H7 (cell line): ENCODE results near the gene MRTFA. TPM values are rescaled to one million over a fixed set of nuclear protein-coding genes. Genes with fewer than 3 reads are reported as not detected.
"Not testable (repeated sequence)": the region's sequence is repeated elsewhere in the genome, so short reads cannot be mapped to it uniquely, and the experiment has no call there.

Experiments
- DNase-seq: peaks from one replicate; pipeline ENCODE4 v3.0.0; 2012
- H3K27me3 ChIP-seq: 2 replicates; pipeline ENCODE4 v1.6.0; 2011; ENCODE audit warnings: mild to moderate bottlenecking, low read length; ENCODE audit not compliant: control insufficient read depth, insufficient read depth
- H3K36me3 ChIP-seq: replicated peaks from 2 replicates; pipeline ENCODE4 v1.5.1; 2011; ENCODE audit warnings: low read length; ENCODE audit not compliant: control insufficient read depth, insufficient read depth
- H3K4me3 ChIP-seq: 2 replicates; pipeline ENCODE4 v1.5.1; 2011; ENCODE audit warnings: low read depth, mild to moderate bottlenecking, control low read depth, low read length, moderate library complexity; ENCODE audit not compliant: insufficient read depth
- total RNA-seq: library from RNA; depleted of rRNA; stranded (reverse); fragments of >200 nt; shearing (Covaris generic); gene quantifications from 2 replicates; pipeline ENCODE4 v1.2.3, GENCODE V29; 2014

The MRTFA gene
- total RNA-seq, 1 experiment from 2014 or later = 26.2 TPM

- Histone ChIP-seq H3K36me3 (no peaks in the 10 kb centered on the region), H3K4me3 (no peak overlapping the region), H3K27me3 (no peaks in the 10 kb centered on the region)
- no peak for DNase-seq
Observed at GRCh38 chr22:40509401-40510134, 127.0 kb downstream of the MRTFA start.

- DNase-seq, H3K27me3 ChIP-seq, H3K4me3 ChIP-seq, H3K36me3 ChIP-seq: not testable (repeated sequence)
Observed at GRCh38 chr22:40508046-40508445, 128.5 kb downstream of the MRTFA start.

DNA sequence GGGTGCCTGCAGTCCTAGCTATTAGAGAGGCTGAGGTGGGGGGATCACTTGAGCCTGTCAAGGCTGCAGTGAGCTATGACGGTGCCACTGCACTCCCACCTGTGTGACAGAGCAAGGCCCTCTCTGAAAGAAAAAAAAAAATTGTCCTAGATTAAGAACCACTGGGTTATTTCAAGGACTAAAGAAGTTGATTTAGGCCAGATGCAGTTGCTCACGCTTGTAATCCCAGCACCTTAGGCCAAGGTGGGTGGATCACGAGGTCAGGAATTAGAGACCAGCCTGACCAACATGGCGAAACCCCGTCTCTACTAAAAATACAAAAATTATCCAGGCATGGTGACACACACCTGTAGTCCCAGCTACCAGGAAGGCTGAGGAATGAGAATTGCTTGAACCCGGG, 129.0 kb downstream of the MRTFA start:
- Histone ChIP-seq H3K36me3 (no peaks in the 10 kb centered on the region), H3K27me3 (no peaks in the 10 kb centered on the region), H3K4me3 (no peak overlapping the region)
- DNase-seq = no peak

DNA sequence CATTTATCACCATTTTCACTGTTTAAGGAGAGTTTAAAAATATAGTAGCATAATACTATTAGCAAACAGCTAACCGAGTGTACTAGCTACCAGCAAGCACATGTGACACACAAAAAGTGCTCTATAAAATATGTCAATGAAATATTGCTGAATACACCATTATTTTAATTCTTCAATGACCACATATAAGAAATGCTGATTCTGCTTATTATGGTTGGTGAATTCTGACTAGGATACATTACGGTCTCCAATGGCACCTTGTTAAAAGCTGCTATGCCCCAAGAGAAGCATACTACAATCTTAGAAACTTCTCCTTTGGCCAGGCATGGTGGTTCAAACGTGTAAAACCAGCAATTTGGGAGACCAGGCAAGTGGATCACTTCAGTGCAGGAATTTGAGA, 129.8 kb downstream of the MRTFA start:
- Histone ChIP-seq H3K36me3 (no peaks in the 10 kb centered on the region), H3K27me3 (no peaks in the 10 kb centered on the region), H3K4me3 (no peak overlapping the region)
- DNase-seq = no peak

DNA sequence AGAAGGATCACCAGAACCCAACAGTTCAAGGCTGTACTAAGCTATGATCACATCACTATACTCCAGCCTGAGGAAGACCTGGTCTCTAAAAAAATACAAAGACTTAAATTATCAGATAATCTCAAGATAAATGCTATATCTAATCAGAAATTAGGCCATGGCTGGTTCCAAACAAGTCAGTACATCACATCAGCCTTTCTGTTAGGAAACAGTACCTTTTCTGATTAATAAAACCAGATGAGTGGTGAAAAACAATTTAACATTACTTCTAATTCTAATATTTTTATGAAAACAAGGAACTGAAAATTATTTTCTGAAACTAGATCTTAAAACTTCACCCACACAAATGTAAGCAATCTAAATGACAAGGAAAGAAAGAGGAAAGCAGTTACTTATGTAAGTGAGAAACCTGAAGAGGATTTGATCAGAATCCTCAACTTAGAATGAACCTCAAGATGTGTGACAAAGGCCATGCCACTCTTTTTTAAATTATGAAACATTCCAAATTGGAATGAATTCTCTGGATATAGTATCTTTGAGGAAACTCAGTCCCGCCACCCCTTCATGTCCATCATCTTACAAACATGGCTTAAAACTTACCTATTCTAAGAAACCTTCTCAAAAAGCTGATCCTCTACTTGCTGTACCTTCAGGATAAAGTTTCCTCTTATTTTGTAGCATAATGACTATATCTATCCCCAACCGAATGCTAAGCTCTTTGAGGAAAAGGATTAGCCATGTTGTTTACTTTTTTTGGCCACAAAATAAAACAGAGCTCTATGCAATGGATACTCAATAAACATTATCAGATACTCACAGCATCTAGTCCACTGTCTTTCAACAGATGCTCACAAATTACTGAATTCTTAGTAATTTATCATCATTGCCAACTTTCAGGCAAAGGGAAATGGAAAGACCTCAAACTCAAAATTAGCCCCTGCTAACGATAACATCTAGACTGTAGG, 132.0 kb downstream of the MRTFA start:
- DNase-seq = no peak
- no peak overlapping the region for H3K4me3 ChIP-seq
- H3K36me3 ChIP-seq = no peaks in the 10 kb centered on the region
- H3K27me3 ChIP-seq = no peaks in the 10 kb centered on the region

DNA sequence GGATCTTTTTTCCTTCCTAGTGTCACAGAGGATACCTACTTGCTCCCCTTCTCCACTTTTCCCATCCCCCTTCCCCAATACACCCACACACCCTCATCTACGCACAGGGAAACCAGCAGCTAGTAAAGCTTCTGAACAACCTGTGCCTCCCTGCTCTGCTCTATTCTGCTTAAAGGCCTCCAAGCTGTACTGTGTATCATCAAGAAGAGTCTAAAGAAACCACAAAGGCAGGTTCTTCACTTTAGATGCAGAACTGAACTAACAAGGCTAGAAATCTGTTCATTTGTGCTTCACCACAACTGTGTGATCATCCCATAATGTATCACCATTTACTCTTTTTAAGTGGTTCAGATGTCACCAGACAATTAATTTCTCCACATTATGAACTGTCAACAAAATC, 133.6 kb downstream of the MRTFA start:
- Histone ChIP-seq H3K27me3 (no peaks in the 10 kb centered on the region), H3K36me3 (no peaks in the 10 kb centered on the region), H3K4me3 (no peak overlapping the region)
- no peak for DNase-seq

- not testable (repeated sequence) for H3K4me3 ChIP-seq, DNase-seq, H3K36me3 ChIP-seq, H3K27me3 ChIP-seq
Observed at GRCh38 chr22:40500465-40500786, 136.1 kb downstream of the MRTFA start.

DNA sequence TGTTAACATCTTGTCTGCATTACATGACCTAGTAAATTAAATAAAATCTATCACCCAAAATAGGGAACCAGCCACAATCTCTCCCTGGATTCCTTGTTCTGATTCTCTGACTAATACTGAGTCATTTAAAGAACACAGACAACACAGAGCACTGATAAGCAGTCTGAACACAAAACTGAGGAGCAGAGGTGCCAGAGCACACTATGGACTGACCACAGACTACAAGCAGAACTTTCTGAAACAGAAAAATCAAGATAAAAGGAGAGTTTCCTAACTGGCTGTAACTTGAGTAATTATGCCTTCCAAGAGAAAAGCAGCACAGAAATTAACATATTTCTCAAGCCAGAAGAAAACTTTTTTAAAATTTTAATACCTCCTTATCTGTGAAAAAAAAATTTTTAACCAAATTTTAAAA, 137.3 kb downstream of the MRTFA start:
- Histone ChIP-seq H3K27me3 (no peaks in the 10 kb centered on the region), H3K36me3 (no peaks in the 10 kb centered on the region), H3K4me3 (no peak overlapping the region)
- DNase-seq = no peak

- peak; percentile 27 for DNase-seq
- Histone ChIP-seq H3K27me3 (no peaks in the 10 kb centered on the region), H3K4me3 (no peak overlapping the region), H3K36me3 (no peaks in the 10 kb centered on the region)
Observed at GRCh38 chr22:40498420-40499208, 137.9 kb downstream of the MRTFA start.

GRCh38 chr22:40493441-40493840, 143.1 kb downstream of the MRTFA start:
- Histone ChIP-seq H3K4me3 (no peak overlapping the region), H3K36me3 (no peaks in the 10 kb centered on the region), H3K27me3 (no peaks in the 10 kb centered on the region)
- DNase-seq = no peak

DNA sequence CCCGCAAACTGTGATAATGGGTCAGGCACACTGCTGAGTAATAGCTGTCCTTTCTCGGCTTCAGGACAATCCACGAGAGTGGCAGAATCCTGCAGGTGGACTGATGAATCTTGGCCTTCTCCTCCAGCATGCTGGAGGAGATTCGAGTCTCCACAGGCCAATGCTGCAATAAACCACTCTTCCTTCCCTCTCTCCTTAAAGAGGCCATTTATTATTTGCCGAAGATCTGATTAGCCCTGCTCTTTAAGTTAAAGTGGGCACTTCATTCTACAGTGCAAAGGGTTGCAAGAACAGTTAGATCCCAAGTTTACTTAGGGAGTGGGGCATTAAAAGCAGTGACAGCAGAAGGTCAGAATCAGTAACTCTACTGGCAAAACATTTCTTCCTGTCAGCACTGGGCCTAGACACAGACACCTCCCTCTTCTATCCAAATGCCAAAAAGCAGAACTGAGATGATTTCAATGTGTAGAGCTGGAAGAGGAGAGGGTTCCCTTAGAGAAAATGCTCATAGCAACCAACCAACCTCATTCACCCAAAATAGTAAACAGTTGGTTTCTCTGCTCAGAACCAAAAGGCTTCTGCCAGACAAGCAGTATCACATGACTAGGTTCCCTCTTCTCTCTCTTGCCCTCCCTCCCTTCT, 144.4 kb downstream of the MRTFA start:
- DNase-seq = no peak
- no peaks in the 10 kb centered on the region for H3K27me3 ChIP-seq
- no peak overlapping the region for H3K4me3 ChIP-seq
- no peaks in the 10 kb centered on the region for H3K36me3 ChIP-seq

DNA sequence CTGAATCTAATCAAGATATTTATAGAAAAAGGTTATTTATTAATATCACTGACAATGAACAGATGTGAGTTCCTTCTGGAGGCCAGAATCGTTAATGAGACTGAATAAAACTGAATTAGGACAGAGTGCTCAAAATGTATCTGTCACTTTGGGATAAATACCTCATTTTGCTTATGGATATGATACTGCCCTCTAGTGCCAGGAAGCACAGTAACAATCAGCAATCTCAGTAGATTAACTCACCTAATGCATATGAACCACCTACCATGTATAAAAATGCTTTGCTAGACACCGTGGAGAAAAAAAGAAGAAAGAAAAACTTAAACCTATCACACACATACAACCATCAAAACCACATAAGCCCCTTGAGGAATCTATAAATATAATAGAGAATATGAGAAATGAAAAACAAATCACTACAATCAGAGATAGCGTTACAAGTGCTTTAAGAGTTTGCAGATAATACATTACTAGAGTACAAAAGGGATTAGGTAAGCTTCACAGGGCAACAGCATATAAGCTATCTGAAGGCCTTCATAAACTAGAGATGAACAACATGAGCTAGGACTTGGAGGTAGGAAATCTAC, 148.8 kb downstream of the MRTFA start:
- H3K27me3 ChIP-seq = no peaks in the 10 kb centered on the region
- H3K36me3 ChIP-seq = no peaks in the 10 kb centered on the region
- peak; percentile 54 for DNase-seq
- no peak overlapping the region for H3K4me3 ChIP-seq

DNA sequence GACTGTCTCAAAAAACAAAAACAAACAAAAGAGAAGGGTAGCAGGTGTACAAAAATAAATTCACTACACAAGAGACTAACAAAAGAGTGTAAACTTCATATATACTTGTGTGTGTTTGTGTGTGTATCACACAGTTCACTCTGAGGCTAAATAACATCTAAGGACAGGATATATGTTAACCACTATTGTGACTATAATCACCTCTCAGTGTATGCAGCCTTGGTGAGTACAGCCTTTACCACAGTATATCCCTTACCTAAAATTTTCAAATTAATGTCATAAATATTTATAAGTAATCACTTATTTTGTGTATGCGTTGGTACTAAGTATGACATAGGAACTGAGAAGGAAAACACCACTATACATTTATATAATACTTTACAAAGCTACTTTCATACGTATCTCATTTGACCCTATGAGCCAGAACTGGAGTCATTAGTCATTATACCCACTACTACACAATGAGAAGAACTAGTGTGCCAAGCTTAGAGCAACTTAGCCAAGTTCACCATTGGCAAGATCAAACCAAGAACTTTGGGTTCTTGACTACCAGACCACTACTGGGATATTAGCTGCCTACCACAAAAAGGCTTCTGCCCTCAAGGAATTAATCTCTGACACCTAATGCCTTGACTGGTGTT, 149.4 kb downstream of the MRTFA start:
- Histone ChIP-seq H3K4me3 (no peak overlapping the region), H3K36me3 (no peaks in the 10 kb centered on the region), H3K27me3 (no peaks in the 10 kb centered on the region)
- DNase-seq = no peak
